Colonic mucosa (tissue), 4 donors: Measurements from ENCODE around the gene AAR2. TPM values are rescaled to one million over a fixed set of nuclear protein-coding genes. Genes with fewer than 3 reads are reported as not detected.

ENCODE experiments used
- DNase-seq: peaks from one replicate; pipeline ENCODE4 v3.0.0-alpha.2; 2020
- H3K27ac ChIP-seq: fragments of 200-600 bp; one replicate; pipeline ENCODE4 v1.8.0; 2021
- H3K27me3 ChIP-seq: fragments of 200-600 bp; one replicate; pipeline ENCODE4 v1.8.0; 2021
- H3K36me3 ChIP-seq: fragments of 200-600 bp; one replicate; pipeline ENCODE4 v1.8.0; 2021
- H3K4me1 ChIP-seq: fragments of 200-600 bp; one replicate; pipeline ENCODE4 v1.8.0; 2021; ENCODE audit warnings: mild to moderate bottlenecking
- H3K4me3 ChIP-seq: fragments of 200-600 bp; one replicate; pipeline ENCODE4 v1.8.0; 2021
- H3K9ac ChIP-seq, 2 donors: one replicate each; pipeline ENCODE4 v1.7.0; 2013; ENCODE audit warnings: control low read depth in 2 of 2, low read depth in 2 of 2, low read length in 2 of 2
- H3K9me3 ChIP-seq: fragments of 200-600 bp; one replicate; pipeline ENCODE4 v1.8.0; 2021
- CTCF ChIP-seq: fragments of 200-600 bp; IDR thresholded peaks from one replicate; pipeline ENCODE4 v1.8.0; 2022; ENCODE audit warnings: antibody characterized with exemption, mild to moderate bottlenecking
- intact Hi-C: fragments of 100-400 bp; cut with DNase I; formaldehyde crosslinking; loops from one replicate; pipeline ENCODE4 v1.14.1; 2022
- total RNA-seq, 2 donors: library from RNA; stranded (reverse); fragmentation: NEBNext Ultra II Directional in 1 of 2; extraction: Animal tissue kit (Norgen Biotek cat#: 25700) in 1 of 2; gene quantifications; one replicate each; pipeline ENCODE4 v1.2.1, GENCODE V29; 2021
- donor health status: healthy.
- donor health status: DM: no; HTN: no; CAD: no.
- donor health status: DM: no; HTN: no; CAD: no.

The AAR2 gene
- total RNA-seq, 2 donors from 2014 or later = 16.1 to 19.9 TPM

- no peaks in the 10 kb centered on the region for H3K4me1 ChIP-seq
- no peak overlapping the region for H3K4me3 ChIP-seq
- intact Hi-C loops = no loop called here
- DNase-seq = no peak
- H3K9me3 ChIP-seq = no peaks in the 10 kb centered on the region
- TF ChIP-seq CTCF = no peak
- H3K36me3 ChIP-seq = peaks cover 4% of the 10 kb centered on the region
- H3K27ac ChIP-seq = no peak overlapping the region
- no peaks in the 10 kb centered on the region for H3K27me3 ChIP-seq
- no peak overlapping the region for H3K9ac ChIP-seq
Observed at GRCh38 chr20:36249450-36249849, 13.2 kb downstream of the AAR2 start.

GRCh38 chr20:36251426-36251825, 15.1 kb downstream of the AAR2 start:
- TF ChIP-seq CTCF = no peak
- DNase-seq = no peak
- Histone ChIP-seq H3K9me3 (no peaks in the 10 kb centered on the region), H3K4me3 (no peak overlapping the region), H3K27ac (no peak overlapping the region), H3K9ac (no peak overlapping the region), H3K36me3 (no peaks in the 10 kb centered on the region), H3K27me3 (no peaks in the 10 kb centered on the region), H3K4me1 (no peaks in the 10 kb centered on the region)
- intact Hi-C loops = no loop called here

- no peak for TF ChIP-seq CTCF
- Histone ChIP-seq H3K4me1 (no peaks in the 10 kb centered on the region), H3K27ac (no peak overlapping the region), H3K36me3 (no peaks in the 10 kb centered on the region), H3K9me3 (no peaks in the 10 kb centered on the region), H3K4me3 (no peak overlapping the region), H3K27me3 (no peaks in the 10 kb centered on the region), H3K9ac (no peak overlapping the region)
- intact Hi-C loops = no loop called here
- no peak for DNase-seq
Observed at GRCh38 chr20:36252511-36252910, 16.2 kb downstream of the AAR2 start.

GRCh38 chr20:36253036-36253435, 16.8 kb downstream of the AAR2 start:
- no peak for DNase-seq
- no peak overlapping the region for H3K4me3 ChIP-seq
- intact Hi-C loops = no loop called here
- no peak overlapping the region for H3K27ac ChIP-seq
- TF ChIP-seq CTCF = no peak
- no peaks in the 10 kb centered on the region for H3K36me3 ChIP-seq
- H3K9ac ChIP-seq = no peak overlapping the region
- no peaks in the 10 kb centered on the region for H3K27me3 ChIP-seq
- no peaks in the 10 kb centered on the region for H3K9me3 ChIP-seq
- H3K4me1 ChIP-seq = no peaks in the 10 kb centered on the region

- Histone ChIP-seq H3K4me3 (no peak overlapping the region), H3K27ac (no peak overlapping the region), H3K4me1 (no peaks in the 10 kb centered on the region), H3K27me3 (no peaks in the 10 kb centered on the region), H3K36me3 (no peaks in the 10 kb centered on the region), H3K9ac (no peak overlapping the region), H3K9me3 (no peaks in the 10 kb centered on the region)
- intact Hi-C loops = no loop called here
- no peak for TF ChIP-seq CTCF
- no peak for DNase-seq
Observed at GRCh38 chr20:36254076-36254475, 17.8 kb downstream of the AAR2 start.

GRCh38 chr20:36255445-36255844, 19.2 kb downstream of the AAR2 start:
- Histone ChIP-seq H3K4me1 (no peaks in the 10 kb centered on the region), H3K36me3 (no peaks in the 10 kb centered on the region), H3K27ac (no peak overlapping the region), H3K9ac (no peak overlapping the region), H3K9me3 (no peaks in the 10 kb centered on the region), H3K27me3 (no peaks in the 10 kb centered on the region), H3K4me3 (no peak overlapping the region)
- no peak for DNase-seq
- TF ChIP-seq CTCF = no peak
- intact Hi-C loops = no loop called here
